ENCODE data around the gene CAPN13. TPM values are rescaled to one million over a fixed set of nuclear protein-coding genes. Genes with fewer than 3 reads are reported as not detected.

CAPN13 gene
- total and polyA plus RNA-seq, 7 donors: 0.06 to 0.14 TPM; not detected in 5

DNA sequence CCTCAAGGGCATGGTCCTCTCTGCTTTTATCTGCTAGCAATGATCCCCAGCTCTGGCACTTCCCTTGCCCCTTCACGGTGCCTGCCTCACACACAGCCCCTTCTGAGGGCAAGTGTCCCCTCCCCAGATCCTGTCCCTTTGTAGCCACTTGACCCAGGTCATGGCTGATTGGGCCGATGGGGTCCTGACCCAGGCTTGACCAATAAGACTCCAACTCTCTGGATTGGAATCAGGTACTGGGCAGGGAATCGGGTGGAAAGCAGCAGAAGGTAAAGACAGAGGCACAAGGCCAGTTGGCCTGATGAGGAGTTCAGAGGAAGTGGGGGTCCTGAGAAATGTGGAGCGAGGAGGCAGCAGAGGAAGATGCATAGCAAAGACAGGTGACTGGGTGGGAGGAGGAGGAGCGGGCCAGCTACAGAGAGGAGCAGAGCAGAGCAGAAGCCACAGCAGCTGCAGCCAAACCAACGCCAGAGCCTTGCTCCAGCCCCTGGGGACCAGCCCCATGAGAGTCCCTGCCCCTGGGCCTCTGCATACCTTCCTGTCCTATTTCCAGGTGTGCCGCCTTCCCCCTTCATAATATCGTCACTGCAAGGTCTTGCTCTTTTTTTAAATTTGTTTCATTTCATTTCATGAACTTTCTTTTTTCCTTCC, 39.1 kb downstream of the CAPN13 start:
- no peak for DNase-seq
- no peaks in the 10 kb centered on the region for H3K27me3 ChIP-seq (ENCODE audit: insufficient read depth in 3 of 3, low read length in 2 of 3)
- no peak overlapping the region for H3K27ac ChIP-seq
- TF ChIP-seq, protein P1, sequence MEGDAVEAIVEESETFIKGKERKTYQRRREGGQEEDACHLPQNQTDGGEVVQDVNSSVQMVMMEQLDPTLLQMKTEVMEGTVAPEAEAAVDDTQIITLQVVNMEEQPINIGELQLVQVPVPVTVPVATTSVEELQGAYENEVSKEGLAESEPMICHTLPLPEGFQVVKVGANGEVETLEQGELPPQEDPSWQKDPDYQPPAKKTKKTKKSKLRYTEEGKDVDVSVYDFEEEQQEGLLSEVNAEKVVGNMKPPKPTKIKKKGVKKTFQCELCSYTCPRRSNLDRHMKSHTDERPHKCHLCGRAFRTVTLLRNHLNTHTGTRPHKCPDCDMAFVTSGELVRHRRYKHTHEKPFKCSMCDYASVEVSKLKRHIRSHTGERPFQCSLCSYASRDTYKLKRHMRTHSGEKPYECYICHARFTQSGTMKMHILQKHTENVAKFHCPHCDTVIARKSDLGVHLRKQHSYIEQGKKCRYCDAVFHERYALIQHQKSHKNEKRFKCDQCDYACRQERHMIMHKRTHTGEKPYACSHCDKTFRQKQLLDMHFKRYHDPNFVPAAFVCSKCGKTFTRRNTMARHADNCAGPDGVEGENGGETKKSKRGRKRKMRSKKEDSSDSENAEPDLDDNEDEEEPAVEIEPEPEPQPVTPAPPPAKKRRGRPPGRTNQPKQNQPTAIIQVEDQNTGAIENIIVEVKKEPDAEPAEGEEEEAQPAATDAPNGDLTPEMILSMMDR (IDR thresholded peaks at IDR 0.05): no peak
- H3K4me1 ChIP-seq: no peaks in the 10 kb centered on the region
- H3K36me3 ChIP-seq (ENCODE audit: insufficient read depth in 1 of 2, low read depth in 1 of 2): no peaks in the 10 kb centered on the region
- no peaks in the 10 kb centered on the region for H3K9me3 ChIP-seq
- no peak for ATAC-seq
- 64 to 72% (median 67%) methylated on average over 8 of the region's 8 CpGs for WGBS, 3 donors
- intact Hi-C loops (cut with DNase I): no loop called here
- no peak overlapping the region for H3K4me3 ChIP-seq

DNA sequence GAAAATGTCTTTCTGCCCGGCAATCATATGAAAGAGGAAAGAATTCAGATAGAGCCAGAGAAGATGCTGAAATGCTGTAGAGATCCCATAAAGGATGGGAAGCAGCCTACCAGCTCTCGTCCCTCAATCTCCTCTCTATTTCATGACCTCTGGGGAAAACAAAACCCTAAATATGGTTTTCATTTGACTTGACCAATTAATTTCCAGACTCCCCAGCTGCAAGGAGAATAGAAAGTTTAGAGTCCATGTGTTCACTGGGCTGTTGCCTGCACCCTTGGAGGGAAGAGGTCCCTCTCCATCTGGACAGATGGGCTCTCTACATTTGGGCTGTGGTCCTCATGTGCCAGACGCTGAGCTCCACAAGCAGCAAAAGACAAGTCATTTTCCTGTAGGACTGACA, 40.6 kb downstream of the CAPN13 start:
- H3K4me1 ChIP-seq: no peaks in the 10 kb centered on the region
- intact Hi-C loops (cut with DNase I): no loop called here
- H3K9me3 ChIP-seq: no peaks in the 10 kb centered on the region
- no peaks in the 10 kb centered on the region for H3K27me3 ChIP-seq (ENCODE audit: insufficient read depth in 3 of 3, low read length in 2 of 3)
- H3K27ac ChIP-seq: no peak overlapping the region
- no peak for DNase-seq
- no peak for ATAC-seq
- no peaks in the 10 kb centered on the region for H3K36me3 ChIP-seq (ENCODE audit: insufficient read depth in 1 of 2, low read depth in 1 of 2)
- TF ChIP-seq, protein P1 (IDR thresholded peaks at IDR 0.05): no peak
- H3K4me3 ChIP-seq: no peak overlapping the region
- WGBS, 3 donors: 62 to 70% (median 62%) methylated on average over 3 of the region's 3 CpGs

- DNase-seq (no peak), ATAC-seq (no peak)
- Histone ChIP-seq H3K4me3 (no peak overlapping the region), H3K4me1 (no peaks in the 10 kb centered on the region), H3K27ac (no peak overlapping the region), H3K9me3 (no peaks in the 10 kb centered on the region), H3K36me3 (ENCODE audit: insufficient read depth in 1 of 2, low read depth in 1 of 2) (no peaks in the 10 kb centered on the region), H3K27me3 (ENCODE audit: insufficient read depth in 3 of 3, low read length in 2 of 3) (no peaks in the 10 kb centered on the region)
- 80 to 83% (median 82%) methylated on average over 12 of the region's 12 CpGs for WGBS, 3 donors
- intact Hi-C loops (cut with DNase I): no loop called here
- TF ChIP-seq, protein P1 (IDR thresholded peaks at IDR 0.05): no peak
Observed at GRCh38 chr2:30765876-30766470, 41.3 kb downstream of the CAPN13 start.

DNA sequence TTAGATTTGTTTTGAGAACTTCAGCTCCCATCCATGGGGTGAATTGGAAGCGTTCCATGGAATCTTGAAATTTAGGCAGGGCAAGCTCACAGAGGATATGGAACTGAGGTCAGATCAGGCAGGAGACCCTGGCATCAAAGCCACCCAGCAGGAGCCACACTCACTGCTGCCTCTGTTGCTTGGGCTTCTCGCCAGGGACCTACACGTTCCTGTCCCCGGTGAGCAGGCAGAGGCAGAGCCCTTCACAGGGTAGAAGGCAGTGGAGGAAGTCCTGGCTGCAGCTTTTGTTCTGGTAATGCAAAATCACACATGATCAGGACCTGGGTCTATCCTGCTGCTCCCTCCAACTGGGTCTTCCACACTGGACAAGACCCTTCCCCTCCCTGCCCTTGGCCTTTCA, 42.1 kb downstream of the CAPN13 start:
- Histone ChIP-seq H3K4me1 (no peaks in the 10 kb centered on the region), H3K27me3 (ENCODE audit: insufficient read depth in 3 of 3, low read length in 2 of 3) (no peaks in the 10 kb centered on the region), H3K36me3 (ENCODE audit: insufficient read depth in 1 of 2, low read depth in 1 of 2) (no peaks in the 10 kb centered on the region), H3K27ac (no peak overlapping the region), H3K9me3 (no peaks in the 10 kb centered on the region), H3K4me3 (no peak overlapping the region)
- TF ChIP-seq, protein P1 (IDR thresholded peaks at IDR 0.05): no peak
- intact Hi-C loops (cut with DNase I): no loop called here
- 71 to 82% (median 73%) methylated on average over 4 of the region's 4 CpGs for WGBS, 3 donors
- ATAC-seq (no peak), DNase-seq (no peak)
